ENCODE measurements around the gene ITGA11. TPM values are rescaled to one million over a fixed set of nuclear protein-coding genes. Genes with fewer than 3 reads are reported as not detected.
A peak's percentile ranks its signal among the peaks of the same experiment; 100 is the strongest.

The ITGA11 gene
- polyA plus RNA-seq, 1 of the 3 experiments (the other 2 are of a cell fraction): 0.49 TPM

DNA sequence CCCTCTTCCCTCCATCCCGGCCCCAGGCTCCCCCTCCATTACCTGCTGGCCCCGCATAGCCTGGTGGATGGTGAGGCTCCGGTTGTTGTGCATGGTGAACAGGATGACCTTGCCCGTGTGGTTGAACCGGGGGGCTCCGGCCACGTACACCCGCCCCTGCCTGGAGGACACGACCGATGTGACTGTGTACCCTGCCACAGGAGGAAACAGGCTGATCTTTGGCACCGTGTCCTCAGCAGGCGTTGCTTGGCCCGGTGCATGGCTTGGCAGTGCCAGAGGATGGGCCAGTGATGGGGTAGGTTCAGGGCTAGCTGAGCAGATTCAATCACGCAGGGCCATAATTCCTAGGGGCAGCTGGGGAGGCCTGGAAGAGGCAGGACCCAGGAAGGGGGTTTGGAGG is 96.3 kb downstream of the ITGA11 start:
- Histone ChIP-seq H3K4me1 (ENCODE audit: control insufficient read depth in 1 of 2, insufficient read depth in 2 of 2, low read depth in 1 of 2, low read length in 1 of 2) (peaks cover 14% of the 10 kb centered on the region in 2 experiments; a peak in 3 of 4 replicates), H3K9ac (no peak overlapping the region), H3K27ac (ENCODE audit: low read depth in 2 of 2, low read length in 1 of 2) (no peak overlapping the region), H3K79me2 (ENCODE audit: insufficient read depth) (no peaks in the 10 kb centered on the region), H3F3A (replicated peaks; ENCODE audit: insufficient read depth) (no peaks in the 10 kb centered on the region), H3K9me2 (no peaks in the 10 kb centered on the region), H3K4me3 (ENCODE audit: low read depth in 2 of 2, low read length in 1 of 2) (no peak overlapping the region), H3K4me2 (no peak overlapping the region), H2AFZ (ENCODE audit: low read depth) (no peak overlapping the region), H4K20me1 (ENCODE audit: insufficient read depth) (no peaks in the 10 kb centered on the region), H3K9me3 (no peaks in the 10 kb centered on the region), H3K27me3 (ENCODE audit: insufficient read depth) (no peaks in the 10 kb centered on the region), H3K36me3 (replicated peaks in 1 of 2; ENCODE audit: control insufficient read depth in 1 of 2, insufficient read depth in 2 of 2, low read length in 1 of 2) (no peaks in the 10 kb centered on the region)
- TF ChIP-seq EP300 (IDR thresholded peaks at IDR 0.05; ENCODE audit: borderline replicate concordance in 1 of 2, low read depth in 1 of 2, low read length in 1 of 2) (no peak), GABPA (IDR thresholded peaks at IDR 0.05; ENCODE audit: low read depth) (no peak), USF2 (IDR thresholded peaks at IDR 0.05; ENCODE audit: borderline replicate concordance, low read depth, low read length) (no peak), ELF1 (IDR thresholded peaks at IDR 0.05) (no peak), FOXJ3 (CRISPR knock-in tag; IDR thresholded peaks at IDR 0.05) (no peak), CHD2 (IDR thresholded peaks at IDR 0.05; ENCODE audit: low read length, partially characterized antibody) (no peak), JUND (IDR thresholded peaks at IDR 0.05) (no peak), FOXM1 (IDR thresholded peaks at IDR 0.05; ENCODE audit: low read depth) (no peak), MAX (IDR thresholded peaks at IDR 0.05; ENCODE audit: low read depth) (no peak), GATA2 (CRISPR knock-in tag; IDR thresholded peaks at IDR 0.05) (no peak)
- ChIA-PET POLR2A (no interaction called here), CTCF (interaction anchor here (1.2 to 2.1 kb wide), 3 partner anchors 8 to 216 kb away, joined by 3 to 7 read pairs (median 4); no protein-coding TSS in a partner anchor)
- WGBS (ENCODE audit: low lambda C conversion rate): 91% methylated on average over 14 of the region's 14 CpGs
- DNase-seq: no peak

DNA sequence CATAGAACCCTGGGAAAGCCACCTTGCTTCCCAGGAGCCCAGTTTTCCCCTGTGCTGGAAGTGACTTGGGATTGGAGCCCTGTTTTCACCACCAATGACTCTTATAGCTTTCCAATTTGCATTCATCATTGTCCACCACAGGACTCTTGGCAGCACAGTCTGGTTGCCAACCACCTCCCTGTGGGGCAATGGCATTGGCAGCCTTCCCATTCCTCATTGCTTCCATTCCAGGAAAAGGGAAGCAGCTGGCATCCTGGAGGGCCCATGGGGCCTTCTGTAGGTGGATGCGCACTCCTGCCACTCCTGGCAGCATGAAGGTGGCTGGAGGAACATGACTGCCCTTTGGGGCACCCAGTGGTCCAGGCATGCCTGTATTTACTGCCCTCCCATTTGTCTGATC is 96.7 kb downstream of the ITGA11 start:
- POLR2A ChIA-PET: no interaction called here
- H3K79me2 ChIP-seq (ENCODE audit: insufficient read depth): no peaks in the 10 kb centered on the region
- H3K27me3 ChIP-seq (ENCODE audit: insufficient read depth): no peaks in the 10 kb centered on the region
- WGBS (ENCODE audit: low lambda C conversion rate): no CpG with 5 or more reads among the region's 1 CpG
- H3K9ac ChIP-seq: no peak overlapping the region
- H3F3A ChIP-seq (replicated peaks; ENCODE audit: insufficient read depth): no peaks in the 10 kb centered on the region
- no peaks in the 10 kb centered on the region for H3K9me3 ChIP-seq
- 0 out of 2 replicates have a peak overlapping the region, but pooled peaks have one; percentile 18 for H3K4me2 ChIP-seq
- peaks cover 14% of the 10 kb centered on the region in 2 experiments; a peak in 3 of 4 replicates for H3K4me1 ChIP-seq (ENCODE audit: control insufficient read depth in 1 of 2, insufficient read depth in 2 of 2, low read depth in 1 of 2, low read length in 1 of 2)
- H3K27ac ChIP-seq (ENCODE audit: low read depth in 2 of 2, low read length in 1 of 2): peak overlapping the region in 1 of 2 experiments; percentile 23; a peak in 1 of 4 replicates
- H4K20me1 ChIP-seq (ENCODE audit: insufficient read depth): no peaks in the 10 kb centered on the region
- no peaks in the 10 kb centered on the region for H3K36me3 ChIP-seq (replicated peaks in 1 of 2; ENCODE audit: control insufficient read depth in 1 of 2, insufficient read depth in 2 of 2, low read length in 1 of 2)
- H2AFZ ChIP-seq (ENCODE audit: low read depth): no peak overlapping the region
- CTCF ChIA-PET: interaction anchor here (1.2 to 2.1 kb wide), 3 partner anchors 8 to 216 kb away, joined by 3 to 7 read pairs (median 4); no protein-coding TSS in a partner anchor
- no peak for DNase-seq
- H3K4me3 ChIP-seq (ENCODE audit: low read depth in 2 of 2, low read length in 1 of 2): no peak overlapping the region
- no peaks in the 10 kb centered on the region for H3K9me2 ChIP-seq
- TF ChIP-seq MEF2A (IDR thresholded peaks at IDR 0.05; ENCODE audit: borderline replicate concordance, low read depth) (peak; percentile 21; the same call in 1 of the 2 replicates), RCOR1 (IDR thresholded peaks at IDR 0.05; ENCODE audit: low read length) (no peak), RFX5 (IDR thresholded peaks at IDR 0.05; ENCODE audit: low read length) (no peak), CTCF (IDR thresholded peaks at IDR 0.05) (no peak), TCF12 (IDR thresholded peaks at IDR 0.05) (peak; percentile 84), FOSL2 (IDR thresholded peaks at IDR 0.05; ENCODE audit: borderline replicate concordance, low read depth) (no peak), GABPA (IDR thresholded peaks at IDR 0.05; ENCODE audit: low read depth) (no peak), FOXM1 (IDR thresholded peaks at IDR 0.05; ENCODE audit: low read depth) (no peak), MXI1 (IDR thresholded peaks at IDR 0.05; ENCODE audit: low read depth, low read length) (no peak), ELF1 (IDR thresholded peaks at IDR 0.05) (no peak), NFIC (IDR thresholded peaks at IDR 0.05; ENCODE audit: borderline replicate concordance) (peak; percentile 96), TEAD4 (IDR thresholded peaks at IDR 0.05; ENCODE audit: borderline replicate concordance, insufficient read depth) (no peak), USF2 (IDR thresholded peaks at IDR 0.05; ENCODE audit: borderline replicate concordance, low read depth, low read length) (no peak), EP300 (IDR thresholded peaks at IDR 0.05; ENCODE audit: borderline replicate concordance in 1 of 2, low read depth in 1 of 2, low read length in 1 of 2) (peak in 1 of 2 experiments; percentile 51; a peak in 1 of 4 replicates), FOXJ3 (CRISPR knock-in tag; IDR thresholded peaks at IDR 0.05) (no peak), RXRA (IDR thresholded peaks at IDR 0.05; ENCODE audit: borderline replicate concordance, low read depth) (no peak), IRF3 (IDR thresholded peaks at IDR 0.05; ENCODE audit: low read depth, low read length) (no peak), GATA2 (CRISPR knock-in tag; IDR thresholded peaks at IDR 0.05) (no peak), CHD2 (IDR thresholded peaks at IDR 0.05; ENCODE audit: low read length, partially characterized antibody) (no peak)
- TF ChIP-seq, protein P1, sequence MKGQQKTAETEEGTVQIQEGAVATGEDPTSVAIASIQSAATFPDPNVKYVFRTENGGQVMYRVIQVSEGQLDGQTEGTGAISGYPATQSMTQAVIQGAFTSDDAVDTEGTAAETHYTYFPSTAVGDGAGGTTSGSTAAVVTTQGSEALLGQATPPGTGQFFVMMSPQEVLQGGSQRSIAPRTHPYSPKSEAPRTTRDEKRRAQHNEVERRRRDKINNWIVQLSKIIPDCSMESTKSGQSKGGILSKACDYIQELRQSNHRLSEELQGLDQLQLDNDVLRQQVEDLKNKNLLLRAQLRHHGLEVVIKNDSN (IDR thresholded peaks at IDR 0.05; ENCODE audit: borderline replicate concordance, low read depth): no peak

Data from SK-N-SH (cell line).